M059J (cell line): ENCODE results near the gene CFB. TPM values are rescaled to one million over a fixed set of nuclear protein-coding genes. Genes with fewer than 3 reads are reported as not detected.
"Not testable (repeated sequence)": the region's sequence is repeated elsewhere in the genome, so short reads cannot be mapped to it uniquely, and the experiment has no call there.

ENCODE experiments used
- DNase-seq: peaks from one replicate; pipeline ENCODE4 v3.0.0-alpha.2; 2012; ENCODE audit warnings: low read depth
- total RNA-seq: library from RNA; depleted of rRNA; stranded (reverse); fragments of >200 nt; shearing (Covaris generic); gene quantifications from 2 replicates; pipeline ENCODE4 v1.2.3, GENCODE V29; 2014

The CFB gene
- total RNA-seq, 1 experiment from 2014 or later, result 7.8 TPM

DNA sequence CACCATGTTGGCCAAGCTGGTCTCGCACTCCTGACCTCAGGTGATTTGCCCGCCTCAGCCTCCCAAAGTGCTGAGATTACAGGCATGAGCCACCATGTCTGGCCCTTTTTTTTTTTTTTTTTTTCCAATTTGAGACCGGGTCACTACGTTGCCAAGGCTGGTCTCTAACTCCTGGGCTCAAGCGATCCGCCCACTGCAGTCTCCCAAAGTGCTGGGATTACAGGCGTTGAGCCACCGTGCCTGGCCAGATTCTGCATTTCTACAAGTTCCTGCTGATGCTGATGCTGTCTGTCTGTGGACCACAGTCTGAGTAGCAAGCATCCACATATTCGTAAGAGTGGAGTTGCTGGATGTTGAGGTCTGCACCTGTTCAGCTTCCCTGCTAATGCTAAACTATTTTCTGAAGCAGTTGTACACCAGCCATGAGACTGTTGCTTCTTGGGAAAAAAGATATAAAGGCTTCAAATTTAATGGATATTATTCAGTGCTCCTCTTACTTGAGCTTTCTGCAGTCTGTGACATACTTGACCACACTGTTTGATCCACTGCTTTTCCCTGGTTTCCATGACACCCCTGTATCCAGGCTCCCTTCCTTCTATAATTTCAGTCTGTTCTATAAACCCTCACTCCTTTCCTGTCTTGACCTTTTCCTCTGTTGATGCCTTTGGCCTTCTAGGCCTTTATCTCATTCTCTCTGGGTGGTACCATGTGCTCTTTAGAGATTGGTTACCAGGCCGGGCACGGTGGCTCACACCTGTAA is 33.9 kb upstream of the CFB start:
- DNase-seq, result peak; percentile 68

DNA sequence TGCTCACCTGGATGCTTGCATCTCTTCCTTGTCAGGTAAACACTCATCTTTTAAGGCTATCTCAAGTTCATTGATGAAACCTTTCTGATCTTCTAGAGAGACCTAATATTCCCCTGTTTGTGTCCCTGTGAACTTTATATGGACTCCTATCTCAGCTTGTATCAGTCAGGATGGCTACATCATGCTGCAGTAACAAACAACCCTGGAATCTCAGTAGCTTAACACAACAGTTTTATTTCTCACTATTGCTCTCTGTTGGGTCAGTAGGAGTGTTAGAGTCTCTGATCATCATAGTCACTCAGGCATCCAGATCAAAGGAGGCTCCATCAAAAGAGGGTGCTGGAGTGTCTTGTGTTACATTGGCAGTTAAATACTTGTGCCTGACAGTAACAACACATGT is 30.5 kb upstream of the CFB start:
- DNase-seq, result no peak

DNA sequence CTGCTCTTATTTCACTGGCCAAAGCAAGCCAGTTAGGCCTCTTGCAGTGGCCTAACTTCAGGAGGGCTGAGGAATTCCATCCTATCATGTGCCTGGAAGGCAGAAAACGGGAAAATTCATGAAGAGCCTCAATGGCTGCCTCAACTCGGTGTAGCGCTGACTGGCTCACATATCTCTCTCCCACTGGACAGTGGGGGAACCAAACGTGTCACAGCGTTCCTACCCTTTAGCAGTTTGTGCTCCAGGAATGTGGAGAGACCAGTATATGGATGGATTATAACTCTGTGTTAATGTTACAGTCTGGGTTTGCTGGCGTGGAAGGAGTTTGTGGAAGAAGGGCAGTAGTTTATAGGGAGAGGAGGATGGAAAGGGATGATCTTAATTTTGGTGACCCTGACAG is 30.1 kb upstream of the CFB start:
- no peak for DNase-seq

DNA sequence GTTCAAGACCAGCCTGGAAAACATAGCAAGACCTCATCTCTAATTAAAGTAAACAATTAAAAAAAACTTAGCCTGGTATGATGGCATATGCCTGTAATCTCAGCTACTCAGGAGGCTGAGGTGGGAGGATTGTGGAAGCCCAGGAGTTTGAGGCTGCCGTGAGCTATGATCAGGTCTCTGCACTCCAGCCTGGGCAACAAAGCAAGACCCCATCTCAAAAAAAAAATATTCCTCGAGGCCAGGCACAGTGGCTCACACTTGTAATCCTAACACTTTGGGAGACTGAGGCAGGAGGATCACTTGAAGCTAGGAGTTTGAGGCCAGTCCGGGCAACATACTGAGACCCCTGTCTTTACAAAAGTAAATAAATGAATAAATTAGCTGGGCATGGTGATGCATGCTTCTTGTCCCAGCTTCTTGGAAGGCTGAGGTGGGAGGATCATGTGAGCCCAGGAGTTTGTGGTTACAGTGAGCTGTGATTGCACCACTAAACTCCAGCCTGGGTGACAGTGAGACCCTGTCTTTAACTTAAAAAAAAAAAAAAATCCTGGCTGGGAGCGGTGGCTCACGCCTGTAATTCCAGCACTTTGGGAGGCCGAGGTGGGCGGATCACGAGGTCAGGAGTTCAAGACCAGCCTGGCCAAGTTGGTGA is 27.7 kb upstream of the CFB start:
- DNase-seq, result peak; percentile 37

DNA sequence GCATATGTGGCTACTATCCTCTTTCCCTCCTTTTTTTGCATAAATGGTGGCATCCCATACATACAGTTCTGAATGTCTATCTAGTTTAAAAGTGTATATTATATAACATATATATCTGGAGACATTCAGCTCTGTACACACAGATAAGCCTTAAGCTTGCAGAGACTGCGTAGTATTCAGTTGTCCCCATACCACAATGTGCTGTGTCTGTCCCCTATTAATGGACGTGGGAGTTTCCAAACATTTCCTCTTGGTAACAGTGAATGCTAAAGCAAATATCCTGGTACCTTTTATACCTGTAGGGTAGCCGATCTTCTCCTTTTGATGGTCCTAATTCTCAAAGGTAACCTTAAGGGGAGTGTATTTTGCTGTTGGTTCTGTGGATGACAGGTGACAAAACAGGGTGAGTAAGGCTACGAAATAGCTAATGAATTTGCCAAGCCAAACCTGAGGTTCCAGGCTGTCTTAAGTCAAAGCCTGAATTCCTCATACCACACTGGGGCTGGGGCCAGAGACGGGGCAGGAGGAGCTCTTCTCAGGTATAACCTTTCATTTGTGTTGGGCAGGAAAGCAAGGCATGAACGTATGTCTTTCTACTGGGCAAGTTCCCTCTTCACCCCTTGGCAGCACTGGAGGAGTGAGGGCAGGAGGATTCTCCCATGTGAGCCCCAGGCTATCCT is 26.1 kb upstream of the CFB start:
- no peak for DNase-seq

DNA sequence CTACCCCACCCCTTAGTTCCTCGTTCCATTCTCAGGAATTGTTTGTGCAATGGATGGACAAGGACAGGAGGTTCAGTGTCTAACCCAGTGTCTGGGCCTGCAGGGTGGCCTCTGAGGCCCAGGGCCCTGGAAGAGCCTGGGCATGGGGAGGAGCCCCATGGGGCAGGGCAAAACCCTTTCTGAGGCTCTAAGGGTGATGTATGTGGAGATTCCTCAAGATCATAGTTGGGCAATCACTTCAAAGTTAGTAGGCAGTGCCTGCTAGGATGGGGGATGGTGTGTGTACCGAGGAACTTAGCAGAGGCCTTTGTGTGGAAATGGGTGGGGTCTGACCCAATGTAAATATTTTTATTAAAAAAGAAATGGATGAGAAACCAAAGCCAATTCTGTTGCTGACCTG is 25.1 kb upstream of the CFB start:
- no peak for DNase-seq

DNA sequence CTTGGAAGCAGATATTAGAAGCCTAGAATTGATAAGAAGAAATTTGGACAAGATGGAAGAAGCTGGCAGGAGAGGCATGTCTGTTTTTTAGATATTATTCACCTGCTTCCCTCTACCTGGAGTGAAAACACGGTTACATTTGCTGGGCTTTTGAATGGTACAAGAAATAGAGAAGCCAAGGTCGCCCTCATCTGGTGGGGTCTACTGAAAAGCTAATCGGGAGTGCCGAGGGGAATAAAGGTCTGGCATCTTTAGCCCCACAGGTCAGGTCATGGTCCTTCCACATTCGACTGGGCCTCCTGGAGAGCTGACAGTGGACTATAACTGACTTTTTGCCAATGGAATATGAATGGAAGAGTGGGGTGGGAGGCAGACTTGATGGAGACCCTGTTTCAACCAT is 23.0 kb upstream of the CFB start:
- DNase-seq, result peak; percentile 30

DNA sequence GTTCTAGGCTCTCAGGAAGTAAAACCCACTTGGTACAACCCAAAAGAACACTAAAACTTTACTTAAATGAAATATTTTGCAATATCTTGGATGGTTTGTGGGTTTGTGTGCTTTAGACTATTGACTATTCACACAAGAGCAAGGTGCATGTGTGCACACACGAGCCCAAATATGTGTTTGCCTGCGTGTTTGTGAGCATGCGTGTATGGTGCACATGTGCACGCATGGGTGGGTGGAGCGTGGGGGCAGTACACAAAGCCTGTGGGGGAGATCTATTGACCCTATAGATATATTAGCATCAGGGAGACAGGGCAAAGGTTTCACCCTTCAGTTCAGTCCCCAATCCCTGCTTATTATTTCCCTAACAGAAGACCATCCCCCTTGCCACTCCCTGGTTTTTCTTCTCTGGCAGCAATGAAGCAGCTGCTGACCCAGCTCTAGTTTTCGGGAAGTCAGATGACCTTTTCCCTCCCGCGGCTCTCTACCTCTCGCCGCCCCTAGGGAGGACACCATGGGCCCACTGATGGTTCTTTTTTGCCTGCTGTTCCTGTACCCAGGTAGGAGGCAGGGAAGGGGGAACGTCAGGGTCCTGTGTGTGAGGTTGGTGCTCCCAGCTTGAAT is 18.5 kb upstream of the CFB start, which contains the start of gene C2:
C2 (plus strand) TSS at position 476 of the 621 bp plus-strand sequence; CDS start at position 512, 36 bp downstream.
- DNase-seq, result no peak

DNA sequence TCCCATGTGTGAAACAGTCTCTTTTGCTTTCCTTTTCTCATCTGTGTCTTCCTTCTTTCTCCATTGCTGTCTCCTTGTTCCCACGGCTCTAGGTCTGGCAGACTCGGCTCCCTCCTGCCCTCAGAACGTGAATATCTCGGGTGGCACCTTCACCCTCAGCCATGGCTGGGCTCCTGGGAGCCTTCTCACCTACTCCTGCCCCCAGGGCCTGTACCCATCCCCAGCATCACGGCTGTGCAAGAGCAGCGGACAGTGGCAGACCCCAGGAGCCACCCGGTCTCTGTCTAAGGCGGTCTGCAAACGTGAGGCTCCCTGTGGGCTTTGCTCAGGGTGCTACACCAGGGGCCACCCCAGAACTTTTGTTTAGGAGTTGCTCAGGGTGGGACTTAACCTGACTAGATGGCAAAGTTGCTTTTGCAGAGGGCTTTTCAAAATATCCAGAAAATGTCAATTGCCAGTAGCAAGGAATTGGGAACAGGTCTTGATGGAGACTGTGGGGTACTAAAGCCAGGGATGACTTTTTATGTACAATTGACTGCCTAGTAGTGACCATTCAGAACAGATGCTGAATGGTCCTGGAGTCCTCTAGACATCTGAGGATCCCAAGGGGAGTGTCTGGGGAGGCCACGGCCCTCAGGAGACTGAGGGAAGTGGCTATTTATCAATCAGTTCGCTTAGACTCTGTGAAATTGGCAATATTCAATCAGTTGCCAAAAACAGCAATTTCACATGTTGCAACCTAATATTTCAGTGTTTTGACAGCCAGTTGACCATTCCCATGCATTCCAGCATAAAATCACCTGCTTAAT is 17.8 kb upstream of the CFB start:
- DNase-seq, result no peak

DNA sequence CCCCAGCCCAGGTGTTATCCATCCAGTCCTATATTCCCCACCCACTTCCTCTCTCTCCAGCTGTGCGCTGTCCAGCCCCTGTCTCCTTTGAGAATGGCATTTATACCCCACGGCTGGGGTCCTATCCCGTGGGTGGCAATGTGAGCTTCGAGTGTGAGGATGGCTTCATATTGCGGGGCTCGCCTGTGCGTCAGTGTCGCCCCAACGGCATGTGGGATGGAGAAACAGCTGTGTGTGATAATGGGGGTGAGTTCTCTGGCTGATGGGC is 17.3 kb upstream of the CFB start:
- no peak for DNase-seq

DNA sequence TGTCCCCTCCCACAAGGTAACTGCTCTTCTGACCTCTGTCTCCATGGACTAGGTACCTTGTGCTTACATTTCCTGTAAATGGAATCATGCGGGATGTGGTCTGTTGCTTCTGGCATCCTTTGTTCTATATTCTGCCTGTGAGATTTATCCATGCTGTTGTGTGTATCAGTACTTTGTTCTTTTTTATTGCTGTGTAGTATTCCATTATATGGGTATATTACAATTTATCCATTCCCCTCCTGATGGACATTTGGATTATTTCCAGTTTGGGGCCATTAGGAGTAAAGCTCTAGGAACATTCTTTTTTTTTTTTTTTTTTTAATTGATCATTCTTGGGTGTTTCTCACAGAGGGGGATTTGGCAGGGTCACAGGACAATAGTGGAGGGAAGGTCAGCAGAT is 14.9 kb upstream of the CFB start:
- DNase-seq, result no peak

DNA sequence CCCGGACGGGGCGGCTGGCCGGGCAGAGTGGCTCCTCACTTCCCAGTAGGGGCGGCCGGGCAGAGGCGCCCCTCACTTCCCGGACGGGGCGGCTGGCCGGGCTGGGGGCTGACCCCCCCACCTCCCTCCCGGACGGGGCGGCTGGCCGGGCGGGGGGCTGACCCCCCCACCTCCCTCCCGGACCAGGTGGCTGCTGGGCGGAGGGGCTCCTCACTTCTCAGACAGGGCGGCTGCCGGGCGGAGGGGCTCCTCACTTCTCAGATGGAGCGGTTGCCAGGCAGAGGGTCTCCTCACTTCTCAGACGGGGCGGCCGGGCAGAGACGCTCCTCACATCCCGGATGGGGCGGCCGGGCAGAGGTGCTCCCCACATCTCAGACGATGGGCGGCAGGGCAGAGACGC is 13.8 kb upstream of the CFB start:
- not testable (repeated sequence) for DNase-seq

DNA sequence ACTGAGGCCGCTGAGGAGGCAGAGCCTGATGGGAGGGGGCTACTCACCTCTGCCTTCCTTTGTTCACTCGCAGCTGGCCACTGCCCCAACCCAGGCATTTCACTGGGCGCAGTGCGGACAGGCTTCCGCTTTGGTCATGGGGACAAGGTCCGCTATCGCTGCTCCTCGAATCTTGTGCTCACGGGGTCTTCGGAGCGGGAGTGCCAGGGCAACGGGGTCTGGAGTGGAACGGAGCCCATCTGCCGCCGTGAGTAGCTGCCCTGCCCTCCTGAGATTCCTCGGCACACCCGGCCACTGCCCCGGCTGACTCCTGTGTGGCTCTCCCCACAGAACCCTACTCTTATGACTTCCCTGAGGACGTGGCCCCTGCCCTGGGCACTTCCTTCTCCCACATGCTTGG is 12.4 kb upstream of the CFB start:
- DNase-seq, result no peak

DNA sequence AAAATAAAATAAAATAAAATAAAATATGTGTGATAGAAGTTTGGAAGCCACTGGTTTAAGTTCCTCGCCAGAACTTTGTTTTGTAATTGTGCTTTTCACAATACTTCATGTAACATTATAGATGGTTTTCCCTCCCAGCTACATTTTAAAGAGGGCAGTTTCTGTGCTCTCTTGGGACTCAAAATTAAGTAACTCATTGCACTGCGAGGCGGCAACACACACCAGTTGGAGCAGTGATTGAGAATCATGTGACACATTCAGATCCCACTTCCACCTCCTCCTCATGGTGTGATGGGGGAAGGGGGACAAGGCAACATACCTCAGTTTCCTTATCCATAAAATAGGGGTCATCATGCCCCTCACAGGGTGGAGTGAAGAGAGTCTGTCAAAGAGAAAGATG is 10.9 kb upstream of the CFB start:
- DNase-seq, result no peak

DNA sequence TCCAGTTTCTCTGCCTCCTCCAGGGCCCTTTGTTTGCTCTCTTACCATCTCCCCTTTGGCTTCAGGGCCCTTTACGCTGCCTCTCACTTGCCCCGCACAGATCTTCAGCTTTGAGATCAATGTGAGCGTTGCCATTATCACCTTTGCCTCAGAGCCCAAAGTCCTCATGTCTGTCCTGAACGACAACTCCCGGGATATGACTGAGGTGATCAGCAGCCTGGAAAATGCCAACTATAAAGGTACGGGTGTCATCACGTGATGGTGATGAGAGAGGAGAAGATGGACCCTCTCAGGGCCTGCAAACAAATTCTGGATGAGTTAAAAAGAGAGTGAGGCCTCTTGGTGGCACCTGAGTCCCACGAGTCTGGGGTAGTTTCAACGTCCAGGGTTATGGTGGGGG is 10.1 kb upstream of the CFB start:
- DNase-seq, result no peak

DNA sequence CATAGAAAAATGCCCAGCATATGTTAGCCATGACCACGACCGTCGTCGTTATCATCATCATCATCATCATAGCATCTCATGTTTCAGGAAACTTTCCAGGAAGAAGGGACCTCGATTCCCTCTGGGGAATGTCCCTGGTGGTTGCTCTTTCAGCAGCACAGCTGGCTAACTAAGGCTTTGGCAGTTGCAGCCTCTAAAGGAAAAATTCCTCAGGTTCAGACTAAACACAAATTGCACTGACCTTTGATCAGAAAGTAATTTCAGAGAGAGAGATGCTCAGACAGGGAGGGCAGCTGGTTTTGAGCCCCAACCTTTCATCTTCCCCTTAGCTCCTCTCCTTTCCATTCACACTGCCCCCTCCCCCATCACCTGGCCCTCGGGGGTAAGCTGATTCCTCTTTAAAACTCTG is 5.6 kb upstream of the CFB start:
- DNase-seq, result peak; percentile 67

DNA sequence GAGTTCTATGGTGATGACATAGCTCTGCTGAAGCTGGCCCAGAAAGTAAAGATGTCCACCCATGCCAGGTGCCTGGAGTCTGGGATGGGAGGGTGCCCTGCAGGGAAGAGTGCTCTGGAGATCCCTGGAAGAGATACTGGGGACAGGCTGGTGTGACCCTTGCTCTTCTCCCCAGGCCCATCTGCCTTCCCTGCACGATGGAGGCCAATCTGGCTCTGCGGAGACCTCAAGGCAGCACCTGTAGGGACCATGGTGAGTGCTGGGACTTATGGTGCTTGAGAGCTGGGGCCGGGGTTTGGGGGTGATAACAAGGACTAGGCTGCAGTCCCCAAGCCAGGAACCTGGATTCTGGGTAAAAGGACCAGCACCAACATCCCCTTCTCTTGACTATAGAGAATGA is 2.2 kb upstream of the CFB start:
- DNase-seq, result no peak

DNA sequence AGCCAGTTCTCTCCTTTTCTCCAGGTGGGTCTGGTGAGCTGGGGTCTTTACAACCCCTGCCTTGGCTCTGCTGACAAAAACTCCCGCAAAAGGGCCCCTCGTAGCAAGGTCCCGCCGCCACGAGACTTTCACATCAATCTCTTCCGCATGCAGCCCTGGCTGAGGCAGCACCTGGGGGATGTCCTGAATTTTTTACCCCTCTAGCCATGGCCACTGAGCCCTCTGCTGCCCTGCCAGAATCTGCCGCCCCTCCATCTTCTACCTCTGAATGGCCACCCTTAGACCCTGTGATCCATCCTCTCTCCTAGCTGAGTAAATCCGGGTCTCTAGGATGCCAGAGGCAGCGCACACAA is 765 bp upstream of the CFB start:
- DNase-seq, result no peak

DNA sequence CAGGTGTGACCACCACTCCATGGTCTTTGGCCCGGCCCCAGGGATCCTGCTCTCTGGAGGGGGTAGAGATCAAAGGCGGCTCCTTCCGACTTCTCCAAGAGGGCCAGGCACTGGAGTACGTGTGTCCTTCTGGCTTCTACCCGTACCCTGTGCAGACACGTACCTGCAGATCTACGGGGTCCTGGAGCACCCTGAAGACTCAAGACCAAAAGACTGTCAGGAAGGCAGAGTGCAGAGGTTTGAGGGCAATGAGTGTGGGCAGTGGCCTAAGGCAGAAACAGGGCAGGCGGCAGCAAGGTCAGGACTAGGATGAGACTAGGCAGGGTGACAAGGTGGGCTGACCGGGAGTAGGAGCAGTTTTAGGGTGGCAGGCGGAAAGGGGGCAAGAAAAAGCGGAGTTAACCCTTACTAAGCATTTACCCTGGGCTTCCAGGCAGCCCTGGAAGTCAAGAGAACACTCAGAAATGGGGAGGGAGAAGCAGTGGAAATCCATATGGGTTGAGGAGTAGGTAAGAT is 533 bp downstream of the CFB start:
- DNase-seq, result no peak

DNA sequence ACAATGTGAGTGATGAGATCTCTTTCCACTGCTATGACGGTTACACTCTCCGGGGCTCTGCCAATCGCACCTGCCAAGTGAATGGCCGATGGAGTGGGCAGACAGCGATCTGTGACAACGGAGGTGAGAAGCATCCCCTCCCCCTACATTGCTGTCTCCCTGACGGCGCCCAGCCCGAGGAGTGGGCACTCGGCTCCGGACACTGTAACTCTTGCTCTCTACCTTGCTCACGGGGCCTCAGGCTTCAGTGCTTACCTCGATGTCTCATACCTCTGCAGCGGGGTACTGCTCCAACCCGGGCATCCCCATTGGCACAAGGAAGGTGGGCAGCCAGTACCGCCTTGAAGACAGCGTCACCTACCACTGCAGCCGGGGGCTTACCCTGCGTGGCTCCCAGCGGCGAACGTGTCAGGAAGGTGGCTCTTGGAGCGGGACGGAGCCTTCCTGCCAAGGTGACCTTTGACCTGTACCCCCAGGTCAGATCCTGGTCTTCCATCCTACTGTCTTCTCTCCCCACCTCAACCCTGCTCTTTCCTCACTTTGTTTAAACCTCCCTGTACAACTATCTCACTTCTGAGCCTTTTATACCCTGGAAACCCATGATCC is 1.3 kb downstream of the CFB start:
- no peak for DNase-seq

DNA sequence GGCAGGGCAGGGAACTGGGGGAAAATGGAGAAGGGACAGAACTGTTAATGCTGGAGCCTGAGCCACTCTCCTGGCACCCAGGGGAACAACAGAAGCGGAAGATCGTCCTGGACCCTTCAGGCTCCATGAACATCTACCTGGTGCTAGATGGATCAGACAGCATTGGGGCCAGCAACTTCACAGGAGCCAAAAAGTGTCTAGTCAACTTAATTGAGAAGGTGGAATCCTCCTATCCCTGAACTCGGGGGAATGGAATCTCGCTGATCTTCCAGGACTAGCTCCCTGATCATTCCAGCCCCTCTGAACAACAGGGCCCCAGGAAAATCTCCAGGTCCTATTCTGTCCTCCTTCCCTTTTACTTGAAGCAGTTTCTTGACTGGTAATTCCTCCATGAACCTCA is 2.0 kb downstream of the CFB start:
- DNase-seq, result no peak
